HG03469 (cell line): ENCODE results near the gene MZB1.
"Not testable (repeated sequence)": the region's sequence is repeated elsewhere in the genome, so short reads cannot be mapped to it uniquely, and the experiment has no call there.

Source experiments
- ATAC-seq: cut with Tn5 transposase; IDR thresholded peaks from one replicate; pipeline ENCODE4 v1.9.1; 2021; ENCODE audit warnings: mild to moderate bottlenecking, moderate library complexity, moderate number of reproducible peaks; ENCODE audit not compliant: unreplicated experiment

MZB1 gene

GRCh38 chr5:139410993-139411828 lies 21.5 kb upstream of the MZB1 start:
- ATAC-seq = no peak

- no peak for ATAC-seq
These were observed 20.6 kb upstream of the MZB1 start for GRCh38 chr5:139410121-139410992.

GRCh38 chr5:139409116-139409515 lies 19.4 kb upstream of the MZB1 start:
- not testable (repeated sequence) for ATAC-seq

- no peak for ATAC-seq
These were observed 18.5 kb upstream of the MZB1 start for GRCh38 chr5:139408191-139408590.

GRCh38 chr5:139407517-139407916 lies 17.8 kb upstream of the MZB1 start:
- ATAC-seq = no peak

GRCh38 chr5:139406963-139407362 lies 17.2 kb upstream of the MZB1 start:
- ATAC-seq = no peak

- no peak for ATAC-seq
These were observed 14.7 kb upstream of the MZB1 start for GRCh38 chr5:139404484-139404840.

- peak; percentile 63 for ATAC-seq
These were observed 14.2 kb upstream of the MZB1 start, which contains the start of gene SPATA24 for GRCh38 chr5:139403787-139404483. Gene SPATA24 (minus strand): TSS chr5:139404089. CDS start chr5:139404060, 29 bp downstream.

GRCh38 chr5:139403418-139403786 lies 13.7 kb upstream of the MZB1 start:
- no peak for ATAC-seq

GRCh38 chr5:139402561-139403158 lies 12.9 kb upstream of the MZB1 start:
- ATAC-seq = no peak

GRCh38 chr5:139401546-139401945 lies 11.8 kb upstream of the MZB1 start:
- ATAC-seq = no peak

- ATAC-seq = no peak
These were observed 9.9 kb upstream of the MZB1 start for GRCh38 chr5:139399501-139400121.

- ATAC-seq = no peak
These were observed 8.2 kb upstream of the MZB1 start for GRCh38 chr5:139397921-139398320.

GRCh38 chr5:139396691-139397090 lies 7.0 kb upstream of the MZB1 start:
- no peak for ATAC-seq

GRCh38 chr5:139395844-139396640 lies 6.3 kb upstream of the MZB1 start:
- no peak for ATAC-seq

- no peak for ATAC-seq
These were observed 5.2 kb upstream of the MZB1 start, which contains the start of gene PROB1 for GRCh38 chr5:139394654-139395566. Gene PROB1 (minus strand): TSS chr5:139395104. CDS start chr5:139395081, 23 bp downstream.

- no peak for ATAC-seq
These were observed 4.5 kb upstream of the MZB1 start for GRCh38 chr5:139394123-139394653.

GRCh38 chr5:139393497-139394122 lies 3.9 kb upstream of the MZB1 start:
- no peak for ATAC-seq
